Measurements from ENCODE around the gene NEDD1.

NEDD1 gene

DNA sequence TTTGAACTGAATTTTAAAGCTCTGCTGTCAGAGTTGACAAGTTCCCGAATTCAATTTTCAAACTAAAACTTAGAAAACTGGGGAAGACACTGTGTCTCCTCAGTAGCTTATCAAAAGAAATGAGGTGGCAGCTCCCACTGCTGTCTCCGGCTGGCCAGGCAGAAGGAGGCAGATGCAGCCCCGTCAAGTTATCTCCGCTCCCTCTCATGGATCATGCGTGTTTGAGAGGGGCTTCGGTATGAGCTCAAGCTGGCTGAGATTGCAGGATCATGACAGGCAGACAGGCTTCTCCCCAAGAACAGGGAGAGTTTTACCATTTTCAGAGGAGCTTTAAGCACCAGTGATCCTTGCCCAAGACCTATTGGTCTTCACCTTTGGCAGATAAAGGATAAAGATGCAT lies 88.8 kb downstream of the NEDD1 start:
- peaks cover 9% of the 10 kb centered on the region for H3K4me1 ChIP-seq (ENCODE audit: control insufficient read depth, insufficient read depth, low read length)
- H3K9me3 ChIP-seq (ENCODE audit: control insufficient read depth, low read length): no peaks in the 10 kb centered on the region
- no peaks in the 10 kb centered on the region for H3K27me3 ChIP-seq (ENCODE audit: control insufficient read depth, insufficient read depth, low read length, poor library complexity, severe bottlenecking)
- 92 to 95% methylated on average over 6 of the region's 6 CpGs for WGBS, 2 experiments
- no peak overlapping the region for H3K27ac ChIP-seq (ENCODE audit: insufficient read depth, low read depth, low read length, poor library complexity, severe bottlenecking)
- H3K4me3 ChIP-seq (ENCODE audit: insufficient read depth, low read depth, low read length): no peak overlapping the region
- no peaks in the 10 kb centered on the region for H3K36me3 ChIP-seq (ENCODE audit: control insufficient read depth, insufficient read depth, low read length)

- Histone ChIP-seq H3K9me3 (ENCODE audit: control insufficient read depth, low read length) (no peaks in the 10 kb centered on the region), H3K4me3 (ENCODE audit: insufficient read depth, low read depth, low read length) (no peak overlapping the region), H3K4me1 (ENCODE audit: control insufficient read depth, insufficient read depth, low read length) (peaks cover 9% of the 10 kb centered on the region), H3K36me3 (ENCODE audit: control insufficient read depth, insufficient read depth, low read length) (no peaks in the 10 kb centered on the region), H3K27me3 (ENCODE audit: control insufficient read depth, insufficient read depth, low read length, poor library complexity, severe bottlenecking) (no peaks in the 10 kb centered on the region), H3K27ac (ENCODE audit: insufficient read depth, low read depth, low read length, poor library complexity, severe bottlenecking) (no peak overlapping the region)
- WGBS, 2 experiments: 96 to 98% methylated on average over 6 of the region's 7 CpGs
These were observed 90.9 kb downstream of the NEDD1 start for GRCh38 chr12:96997797-96998484.

DNA sequence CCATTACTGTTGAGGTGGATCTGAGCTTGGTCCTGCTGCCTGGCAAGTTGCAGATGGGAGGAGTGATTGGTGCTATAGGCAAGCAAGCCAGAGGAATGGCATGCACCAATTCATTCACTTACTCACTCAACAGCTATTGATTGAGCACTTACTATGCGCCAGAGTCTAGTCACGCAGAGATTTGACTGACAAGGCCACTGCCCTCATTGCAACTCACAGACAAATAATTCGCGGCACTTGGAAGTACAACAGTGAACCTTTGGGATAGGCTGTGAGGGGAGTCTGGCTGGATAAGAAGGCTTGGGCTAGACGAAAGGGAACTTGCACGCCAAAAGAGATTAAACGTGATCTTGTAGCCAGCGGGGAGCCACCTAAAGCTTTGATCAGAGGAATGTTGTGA lies 96.2 kb downstream of the NEDD1 start:
- H3K9me3 ChIP-seq (ENCODE audit: control insufficient read depth, low read length): no peaks in the 10 kb centered on the region
- H3K4me3 ChIP-seq (ENCODE audit: insufficient read depth, low read depth, low read length): no peak overlapping the region
- 93% methylated on average over 8 of the region's 8 CpGs for WGBS, 2 experiments
- no peaks in the 10 kb centered on the region for H3K27me3 ChIP-seq (ENCODE audit: control insufficient read depth, insufficient read depth, low read length, poor library complexity, severe bottlenecking)
- H3K27ac ChIP-seq (ENCODE audit: insufficient read depth, low read depth, low read length, poor library complexity, severe bottlenecking): no peak overlapping the region
- peaks cover 17% of the 10 kb centered on the region for H3K4me1 ChIP-seq (ENCODE audit: control insufficient read depth, insufficient read depth, low read length)
- H3K36me3 ChIP-seq (ENCODE audit: control insufficient read depth, insufficient read depth, low read length): no peaks in the 10 kb centered on the region

Measured in ectodermal cell (in vitro differentiated cells).